Mucosa of stomach (tissue), 1 donor: ENCODE data around the gene ROBO1.
"Not testable (repeated sequence)": the region's sequence is repeated elsewhere in the genome, so short reads cannot be mapped to it uniquely, and the experiment has no call there.

ENCODE experiments used
- H3K27me3 ChIP-seq: one replicate; pipeline ENCODE4 v1.7.0; 2013; ENCODE audit warnings: mild to moderate bottlenecking, low read length; ENCODE audit not compliant: control insufficient read depth, insufficient read depth
- H3K36me3 ChIP-seq: one replicate; pipeline ENCODE4 v1.7.0; 2013; ENCODE audit warnings: low read length; ENCODE audit not compliant: control insufficient read depth, insufficient read depth
- H3K4me1 ChIP-seq: one replicate; pipeline ENCODE4 v1.7.0; 2013; ENCODE audit warnings: mild to moderate bottlenecking, low read length; ENCODE audit not compliant: control insufficient read depth, insufficient read depth
- H3K4me3 ChIP-seq: one replicate; pipeline ENCODE4 v1.7.0; 2013; ENCODE audit warnings: low read length
- H3K9ac ChIP-seq: one replicate; pipeline ENCODE4 v1.7.0; 2013; ENCODE audit warnings: mild to moderate bottlenecking, low read length, moderate library complexity
- H3K9me3 ChIP-seq: one replicate; pipeline ENCODE4 v1.7.0; 2013; ENCODE audit warnings: mild to moderate bottlenecking, low read length, moderate library complexity; ENCODE audit not compliant: control insufficient read depth
- donor health status: Pancreatic carcinoma.

ROBO1 gene

GRCh38 chr3:79325833-79326383 lies 441.9 kb downstream of the ROBO1 start:
- not testable (repeated sequence) for H3K36me3 ChIP-seq, H3K9ac ChIP-seq, H3K4me3 ChIP-seq, H3K9me3 ChIP-seq, H3K27me3 ChIP-seq, H3K4me1 ChIP-seq

- no peaks in the 10 kb centered on the region for H3K4me1 ChIP-seq
- H3K9ac ChIP-seq: no peak overlapping the region
- H3K36me3 ChIP-seq: no peaks in the 10 kb centered on the region
- no peaks in the 10 kb centered on the region for H3K9me3 ChIP-seq
- H3K4me3 ChIP-seq: no peak overlapping the region
- no peaks in the 10 kb centered on the region for H3K27me3 ChIP-seq
Measured at GRCh38 chr3:79317551-79318518, 450.0 kb downstream of the ROBO1 start.

GRCh38 chr3:79314962-79315361 lies 452.8 kb downstream of the ROBO1 start:
- Histone ChIP-seq H3K36me3 (no peaks in the 10 kb centered on the region), H3K4me3 (no peak overlapping the region), H3K4me1 (no peaks in the 10 kb centered on the region), H3K9me3 (no peaks in the 10 kb centered on the region), H3K27me3 (no peaks in the 10 kb centered on the region), H3K9ac (no peak overlapping the region)

- Histone ChIP-seq H3K4me3 (no peak overlapping the region), H3K27me3 (no peaks in the 10 kb centered on the region), H3K4me1 (no peaks in the 10 kb centered on the region), H3K9ac (no peak overlapping the region), H3K9me3 (no peaks in the 10 kb centered on the region), H3K36me3 (no peaks in the 10 kb centered on the region)
Measured at GRCh38 chr3:79314544-79314943, 453.3 kb downstream of the ROBO1 start.

- Histone ChIP-seq H3K27me3 (no peaks in the 10 kb centered on the region), H3K9ac (no peak overlapping the region), H3K36me3 (no peaks in the 10 kb centered on the region), H3K4me3 (no peak overlapping the region), H3K4me1 (no peaks in the 10 kb centered on the region), H3K9me3 (no peaks in the 10 kb centered on the region)
Measured at GRCh38 chr3:79310016-79310415, 457.8 kb downstream of the ROBO1 start.

GRCh38 chr3:79306934-79307570 lies 460.7 kb downstream of the ROBO1 start:
- H3K27me3 ChIP-seq: no peaks in the 10 kb centered on the region
- no peaks in the 10 kb centered on the region for H3K36me3 ChIP-seq
- no peak overlapping the region for H3K4me3 ChIP-seq
- H3K9me3 ChIP-seq: no peaks in the 10 kb centered on the region
- no peaks in the 10 kb centered on the region for H3K4me1 ChIP-seq
- no peak overlapping the region for H3K9ac ChIP-seq

GRCh38 chr3:79299949-79300635 lies 467.7 kb downstream of the ROBO1 start:
- not testable (repeated sequence) for H3K9me3 ChIP-seq, H3K9ac ChIP-seq, H3K4me3 ChIP-seq, H3K4me1 ChIP-seq, H3K27me3 ChIP-seq, H3K36me3 ChIP-seq

GRCh38 chr3:79297245-79297960 lies 470.4 kb downstream of the ROBO1 start:
- H3K36me3 ChIP-seq: no peaks in the 10 kb centered on the region
- no peak overlapping the region for H3K9ac ChIP-seq
- no peaks in the 10 kb centered on the region for H3K27me3 ChIP-seq
- no peaks in the 10 kb centered on the region for H3K4me1 ChIP-seq
- no peaks in the 10 kb centered on the region for H3K9me3 ChIP-seq
- no peak overlapping the region for H3K4me3 ChIP-seq

GRCh38 chr3:79286882-79287281 lies 480.9 kb downstream of the ROBO1 start:
- Histone ChIP-seq H3K36me3 (no peaks in the 10 kb centered on the region), H3K27me3 (no peaks in the 10 kb centered on the region), H3K9ac (no peak overlapping the region), H3K4me1 (no peaks in the 10 kb centered on the region), H3K9me3 (no peaks in the 10 kb centered on the region), H3K4me3 (no peak overlapping the region)

- H3K9me3 ChIP-seq: no peaks in the 10 kb centered on the region
- H3K9ac ChIP-seq: no peak overlapping the region
- H3K36me3 ChIP-seq: no peaks in the 10 kb centered on the region
- H3K4me3 ChIP-seq: no peak overlapping the region
- H3K27me3 ChIP-seq: no peaks in the 10 kb centered on the region
- H3K4me1 ChIP-seq: no peaks in the 10 kb centered on the region
Measured at GRCh38 chr3:79285871-79286270, 481.9 kb downstream of the ROBO1 start.

GRCh38 chr3:79285380-79285779 lies 482.4 kb downstream of the ROBO1 start:
- H3K36me3 ChIP-seq: no peaks in the 10 kb centered on the region
- no peaks in the 10 kb centered on the region for H3K9me3 ChIP-seq
- no peaks in the 10 kb centered on the region for H3K27me3 ChIP-seq
- no peak overlapping the region for H3K9ac ChIP-seq
- H3K4me1 ChIP-seq: no peaks in the 10 kb centered on the region
- H3K4me3 ChIP-seq: no peak overlapping the region
